Loucy (cell line): ENCODE data around the gene SORBS1.

ENCODE experiments used
- H2AFZ ChIP-seq: fragments of 200-600 bp; sonication (generic); 2 replicates; pipeline ENCODE4 v1.6.0; 2016; ENCODE audit warnings: antibody characterized with exemption, mild to moderate bottlenecking, low read length, moderate library complexity
- H3F3A ChIP-seq: fragments of 200-600 bp; 2 replicates; pipeline ENCODE4 v1.6.0; 2016; ENCODE audit warnings: antibody characterized with exemption, low read depth, mild to moderate bottlenecking
- H3K27me3 ChIP-seq: fragments of 200-600 bp; sonication (generic); 2 replicates; pipeline ENCODE4 v1.6.1; 2014; ENCODE audit warnings: low read length, mild to moderate bottlenecking; ENCODE audit not compliant: insufficient read depth, poor library complexity, severe bottlenecking
- H3K36me3 ChIP-seq: fragments of 200-600 bp; sonication (generic); 2 replicates; pipeline ENCODE4 v1.6.1; 2016; ENCODE audit warnings: low read length; ENCODE audit not compliant: insufficient read depth
- H3K4me1 ChIP-seq: fragments of 200-600 bp; sonication (generic); 2 replicates; pipeline ENCODE4 v1.5.1; 2014; ENCODE audit warnings: low read length, mild to moderate bottlenecking; ENCODE audit not compliant: insufficient read depth, poor library complexity, severe bottlenecking
- H3K4me2 ChIP-seq: fragments of 200-600 bp; sonication (generic); 2 replicates; pipeline ENCODE4 v1.6.0; 2014; ENCODE audit warnings: antibody characterized with exemption, low read length, low read depth, mild to moderate bottlenecking; ENCODE audit not compliant: poor library complexity, severe bottlenecking
- H3K4me3 ChIP-seq: fragments of 200-600 bp; sonication (generic); 2 replicates; pipeline ENCODE4 v1.5.1; 2014; ENCODE audit warnings: low read length, mild to moderate bottlenecking, mixed read lengths; ENCODE audit not compliant: poor library complexity, severe bottlenecking
- H3K79me2 ChIP-seq: fragments of 200-600 bp; sonication (generic); 2 replicates; pipeline ENCODE4 v1.6.1; 2014; ENCODE audit warnings: low read length; ENCODE audit not compliant: insufficient read depth
- H3K9ac ChIP-seq: fragments of 200-600 bp; sonication (generic); 2 replicates; pipeline ENCODE4 v1.6.0; 2014; ENCODE audit warnings: mild to moderate bottlenecking, low read depth, low read length, moderate library complexity; ENCODE audit not compliant: poor library complexity, severe bottlenecking
- H3K9me2 ChIP-seq: fragments of 200-600 bp; sonication (generic); replicated peaks from 2 replicates; pipeline ENCODE4 v1.6.1; 2016; ENCODE audit warnings: low read depth, low read length, mixed read lengths
- H3K9me3 ChIP-seq: fragments of 200-600 bp; sonication (generic); 2 replicates; pipeline ENCODE4 v1.6.1; 2014; ENCODE audit warnings: mild to moderate bottlenecking, antibody characterized with exemption, low read length, low read depth; ENCODE audit not compliant: insufficient read depth
- H4K20me1 ChIP-seq: fragments of 200-600 bp; sonication (generic); 2 replicates; pipeline ENCODE4 v1.6.0; 2014; ENCODE audit warnings: antibody characterized with exemption, low read length, mild to moderate bottlenecking; ENCODE audit not compliant: insufficient read depth, poor library complexity, severe bottlenecking
- CTCF ChIP-seq: fragments of 200-600 bp; sonication (generic); conservative IDR thresholded peaks from 2 replicates; pipeline ENCODE4 v1.5.1; 2014; ENCODE audit warnings: mild to moderate bottlenecking, antibody characterized with exemption, low read length
- EZH2phosphoT487 ChIP-seq: fragments of 200-600 bp; IDR thresholded peaks from 2 replicates; pipeline ENCODE4 v1.6.1; 2018; ENCODE audit warnings: antibody characterized with exemption, mild to moderate bottlenecking, moderate library complexity, borderline replicate concordance

SORBS1 gene

GRCh38 chr10:95263864-95264226 is 297.3 kb downstream of the SORBS1 start:
- no peak overlapping the region for H3K9ac ChIP-seq
- no peak overlapping the region for H3K4me3 ChIP-seq
- no peaks in the 10 kb centered on the region for H4K20me1 ChIP-seq
- no peaks in the 10 kb centered on the region for H3K9me2 ChIP-seq
- no peaks in the 10 kb centered on the region for H3K9me3 ChIP-seq
- H3K4me2 ChIP-seq, result no peak overlapping the region
- no peaks in the 10 kb centered on the region for H3F3A ChIP-seq
- no peaks in the 10 kb centered on the region for H3K79me2 ChIP-seq
- H2AFZ ChIP-seq, result no peak overlapping the region
- H3K36me3 ChIP-seq, result no peaks in the 10 kb centered on the region
- H3K27me3 ChIP-seq, result no peaks in the 10 kb centered on the region
- TF ChIP-seq EZH2phosphoT487 (no peak), CTCF (no peak)
- H3K4me1 ChIP-seq, result peaks cover 42% of the 10 kb centered on the region

GRCh38 chr10:95262763-95263518 is 298.2 kb downstream of the SORBS1 start:
- H2AFZ ChIP-seq, result no peak overlapping the region
- TF ChIP-seq EZH2phosphoT487 (no peak), CTCF (no peak)
- no peak overlapping the region for H3K4me2 ChIP-seq
- H3K36me3 ChIP-seq, result no peaks in the 10 kb centered on the region
- H3K9ac ChIP-seq, result no peak overlapping the region
- no peak overlapping the region for H3K4me3 ChIP-seq
- no peaks in the 10 kb centered on the region for H3K79me2 ChIP-seq
- H3K27me3 ChIP-seq, result no peaks in the 10 kb centered on the region
- no peaks in the 10 kb centered on the region for H3F3A ChIP-seq
- H3K9me3 ChIP-seq, result no peaks in the 10 kb centered on the region
- H3K4me1 ChIP-seq, result peaks cover 42% of the 10 kb centered on the region
- H3K9me2 ChIP-seq, result no peaks in the 10 kb centered on the region
- H4K20me1 ChIP-seq, result no peaks in the 10 kb centered on the region

GRCh38 chr10:95261926-95262325 is 299.2 kb downstream of the SORBS1 start:
- Histone ChIP-seq H3K79me2 (no peaks in the 10 kb centered on the region), H3K9me2 (no peaks in the 10 kb centered on the region), H3K4me2 (no peak overlapping the region), H3K4me1 (peaks cover 40% of the 10 kb centered on the region), H2AFZ (no peak overlapping the region), H3K36me3 (no peaks in the 10 kb centered on the region), H3F3A (no peaks in the 10 kb centered on the region), H3K9me3 (no peaks in the 10 kb centered on the region), H4K20me1 (no peaks in the 10 kb centered on the region), H3K27me3 (no peaks in the 10 kb centered on the region), H3K9ac (no peak overlapping the region), H3K4me3 (no peak overlapping the region)
- TF ChIP-seq EZH2phosphoT487 (no peak), CTCF (no peak)
